Stimulated activated CD8-positive, alpha-beta memory T cell treated with anti-CD3 and anti-CD28 coated beads, Interleukin-4, amount 100 ng/mL, for 4 hours (primary cell): ENCODE data around the gene SPRY2.

ENCODE experiments used
- DNase-seq, 2 donors: peaks; one replicate each; pipeline ENCODE4 v3.0.0-alpha.2; 2020; ENCODE audit warnings: low read depth in 2 of 2, low spot score in 1 of 2

SPRY2 gene, protein sequence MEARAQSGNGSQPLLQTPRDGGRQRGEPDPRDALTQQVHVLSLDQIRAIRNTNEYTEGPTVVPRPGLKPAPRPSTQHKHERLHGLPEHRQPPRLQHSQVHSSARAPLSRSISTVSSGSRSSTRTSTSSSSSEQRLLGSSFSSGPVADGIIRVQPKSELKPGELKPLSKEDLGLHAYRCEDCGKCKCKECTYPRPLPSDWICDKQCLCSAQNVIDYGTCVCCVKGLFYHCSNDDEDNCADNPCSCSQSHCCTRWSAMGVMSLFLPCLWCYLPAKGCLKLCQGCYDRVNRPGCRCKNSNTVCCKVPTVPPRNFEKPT

DNA sequence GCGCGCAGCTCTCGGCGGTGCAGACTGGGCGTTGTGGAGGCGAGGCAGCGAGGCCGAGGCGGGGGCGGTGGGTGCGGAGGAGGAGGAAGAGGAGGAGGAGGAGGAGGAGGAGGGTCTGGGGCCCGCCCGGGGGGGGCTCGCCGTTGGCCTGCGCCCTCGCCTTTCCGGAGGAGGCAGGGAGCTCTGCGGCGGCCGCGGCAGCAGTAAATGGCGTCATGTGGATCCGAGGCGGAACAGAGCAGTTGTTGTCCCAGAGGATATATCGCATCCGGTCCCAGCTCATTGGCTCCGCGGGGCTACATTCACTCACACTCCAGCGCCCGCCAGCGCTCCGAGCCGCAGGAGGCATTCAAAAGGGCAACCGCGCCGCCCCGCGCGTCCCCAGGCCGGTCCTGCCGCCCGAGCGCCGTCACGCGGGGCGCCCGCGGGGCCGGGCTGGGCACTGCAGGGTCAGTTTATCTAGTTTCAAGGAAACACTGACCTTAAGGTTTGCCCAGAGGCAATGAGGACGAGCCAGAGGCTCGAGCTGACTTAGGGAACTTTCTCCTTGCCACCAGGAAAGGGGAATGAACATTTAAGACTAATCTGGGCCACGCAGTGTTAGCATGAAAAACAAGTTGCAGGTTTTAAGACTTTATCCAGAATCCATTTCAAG, at the start of gene SPRY2:
Gene SPRY2, minus strand, starts transcription at position 26 of the 655 bp plus-strand sequence. CDS start 3,421 bp downstream, outside the sequence.
- peak in 1 of 2 donors; percentile 17 for DNase-seq

DNA sequence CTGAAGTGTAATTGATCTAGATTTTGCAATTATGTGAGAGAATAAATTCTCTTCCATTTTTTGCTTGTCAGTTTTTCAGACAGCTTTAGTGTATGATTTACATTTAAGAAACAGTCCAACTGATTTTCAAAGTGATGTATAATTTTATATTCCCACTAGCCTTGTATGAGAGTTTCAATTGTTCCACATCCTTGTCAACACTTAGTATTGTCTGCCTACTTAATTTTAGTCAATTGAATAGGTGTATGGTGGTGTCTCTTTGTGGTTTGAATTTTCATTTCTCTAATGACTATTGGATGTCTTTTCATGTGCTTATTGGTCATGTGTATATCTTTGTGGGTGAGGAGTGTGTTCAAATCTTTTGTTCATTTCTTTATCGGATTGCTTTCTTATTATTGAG, 49.4 kb upstream of the SPRY2 start:
- no peak for DNase-seq

DNA sequence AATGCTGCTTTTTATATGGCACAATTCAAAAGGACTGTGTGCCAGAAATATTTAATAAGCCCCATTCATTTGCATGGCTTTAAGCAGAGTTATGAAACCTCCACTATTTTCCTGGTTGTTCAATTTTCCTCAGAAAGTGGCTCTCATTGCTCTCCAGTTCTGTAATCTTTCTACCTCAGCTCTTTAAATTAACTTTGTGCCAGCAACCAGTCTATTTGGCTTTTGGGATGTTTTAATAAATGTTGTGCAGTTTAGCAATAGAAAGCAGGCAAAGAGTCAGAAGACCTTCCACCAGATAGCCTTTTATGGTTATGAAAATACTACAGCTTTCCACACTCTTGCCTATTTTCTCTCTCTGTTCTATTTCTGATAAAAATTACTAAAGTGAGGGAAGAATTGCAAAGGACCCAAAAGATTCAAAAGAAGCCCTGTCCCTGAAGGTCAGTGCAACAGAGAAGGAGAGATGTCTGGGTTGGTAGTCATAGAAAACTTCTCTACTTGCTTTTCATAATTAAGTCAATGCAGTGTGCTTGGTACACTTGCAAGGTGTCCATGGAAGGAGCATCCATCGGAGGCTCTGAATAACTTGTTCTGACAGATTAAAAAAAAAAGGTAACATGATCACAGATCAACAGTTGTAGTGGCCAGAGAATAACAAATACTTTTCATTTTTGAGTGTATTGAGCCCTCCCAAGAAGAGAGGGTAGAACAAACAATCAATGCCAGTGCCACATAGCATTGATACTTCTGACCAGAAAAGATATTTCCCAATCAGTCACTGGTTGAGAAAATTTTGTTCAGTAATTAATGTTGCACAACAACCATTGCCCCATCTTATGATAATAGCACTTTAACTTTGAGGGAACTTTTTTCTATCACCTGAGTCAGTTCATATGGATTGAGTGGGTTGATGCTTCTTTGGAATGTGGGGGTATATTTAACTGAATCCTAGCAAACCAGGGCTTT, 48.4 kb upstream of the SPRY2 start:
- DNase-seq: no peak

DNA sequence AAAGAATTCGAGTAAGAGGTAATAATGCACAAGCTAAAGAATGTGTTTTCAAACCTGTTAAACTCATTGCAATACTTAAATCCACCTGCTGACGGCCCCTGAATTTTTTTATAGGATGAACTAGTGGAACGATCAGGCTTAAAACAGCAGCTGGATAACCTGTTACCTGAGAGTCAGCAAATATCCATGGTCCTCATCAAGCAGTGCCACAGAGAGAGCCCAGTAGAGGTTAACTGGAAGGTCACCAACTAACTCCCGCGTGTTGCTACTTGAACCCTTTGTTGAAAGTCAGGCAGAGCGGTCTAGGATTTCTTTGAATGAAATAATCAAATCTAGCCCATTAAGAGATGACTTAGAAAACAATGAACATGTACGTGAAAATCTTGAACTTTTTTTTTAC, 47.6 kb upstream of the SPRY2 start:
- no peak for DNase-seq

DNA sequence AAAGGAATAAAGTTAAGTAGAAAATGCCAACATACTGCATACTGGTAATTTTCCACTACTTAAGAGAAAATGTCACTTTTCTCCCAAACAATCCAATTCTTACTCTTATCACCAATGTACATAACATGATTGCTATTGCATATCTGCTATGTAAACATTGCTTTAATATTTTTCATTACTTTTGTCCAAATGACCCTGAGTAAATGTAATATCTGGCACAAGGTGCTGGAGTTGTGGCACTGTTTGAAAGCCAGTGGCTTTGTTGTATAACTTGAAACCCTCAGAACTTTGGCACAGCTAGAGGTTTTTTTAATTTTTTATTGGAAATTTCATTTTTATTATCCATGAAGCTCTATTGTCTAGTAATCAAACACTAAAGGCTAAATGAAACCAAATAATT, 45.7 kb upstream of the SPRY2 start:
- DNase-seq: no peak

DNA sequence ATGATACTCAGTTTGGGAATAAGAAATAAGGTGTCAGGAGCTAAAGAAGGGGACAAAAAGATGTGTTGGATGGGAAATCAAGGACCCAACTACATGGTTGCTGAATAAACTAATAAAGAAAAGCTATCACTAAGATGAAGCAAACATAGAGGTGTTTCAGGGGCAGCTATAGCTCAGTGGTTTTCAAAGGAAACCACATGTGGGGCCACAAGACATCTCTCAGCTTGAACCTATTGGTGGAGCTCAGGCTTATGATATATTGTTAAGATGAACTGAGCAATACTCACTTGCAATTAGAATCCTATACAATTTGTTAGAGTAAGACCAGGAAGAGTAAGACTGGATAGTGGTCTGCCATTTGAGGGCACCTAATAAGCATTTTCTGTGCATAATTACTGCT, 45.1 kb upstream of the SPRY2 start:
- DNase-seq: peak in 1 of 2 donors; percentile 5

DNA sequence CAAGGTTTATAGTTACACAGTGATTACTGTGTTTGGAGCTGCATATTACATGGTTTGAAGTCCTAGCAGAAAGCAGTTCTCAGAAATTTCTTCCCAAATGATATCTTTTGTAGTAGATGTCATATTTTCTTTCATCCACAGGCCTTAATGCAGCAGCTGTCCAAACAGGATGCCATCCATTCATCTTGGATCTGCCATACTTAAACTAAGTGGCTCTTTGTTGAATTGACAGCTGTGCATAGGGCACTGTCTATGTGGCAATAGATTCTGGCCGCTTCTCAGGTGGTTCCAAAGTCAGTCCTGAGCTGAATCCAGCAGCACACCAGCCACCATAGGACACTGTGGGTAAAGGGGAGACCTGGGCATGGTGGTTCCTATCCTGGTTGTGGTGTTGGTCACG, 41.6 kb upstream of the SPRY2 start:
- DNase-seq: no peak

DNA sequence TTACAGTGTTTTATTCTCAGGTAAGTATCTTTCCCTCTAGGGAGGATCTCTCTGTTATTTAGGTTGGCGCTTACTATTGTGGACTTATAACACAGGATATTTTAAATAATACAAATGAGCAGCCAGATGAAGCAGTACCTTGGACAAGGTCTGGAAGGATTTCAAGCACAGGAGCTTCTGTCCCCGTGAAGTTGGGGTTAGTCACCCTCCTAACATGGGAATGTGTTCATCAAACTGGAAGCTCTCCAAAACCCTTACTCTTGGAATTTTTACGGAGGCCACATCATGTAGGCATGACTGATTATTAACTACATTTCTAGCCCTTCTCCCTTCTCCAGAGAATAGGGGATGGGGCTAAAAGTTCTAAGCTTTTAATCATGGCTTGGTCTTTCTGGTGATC, 38.3 kb upstream of the SPRY2 start:
- no peak for DNase-seq

DNA sequence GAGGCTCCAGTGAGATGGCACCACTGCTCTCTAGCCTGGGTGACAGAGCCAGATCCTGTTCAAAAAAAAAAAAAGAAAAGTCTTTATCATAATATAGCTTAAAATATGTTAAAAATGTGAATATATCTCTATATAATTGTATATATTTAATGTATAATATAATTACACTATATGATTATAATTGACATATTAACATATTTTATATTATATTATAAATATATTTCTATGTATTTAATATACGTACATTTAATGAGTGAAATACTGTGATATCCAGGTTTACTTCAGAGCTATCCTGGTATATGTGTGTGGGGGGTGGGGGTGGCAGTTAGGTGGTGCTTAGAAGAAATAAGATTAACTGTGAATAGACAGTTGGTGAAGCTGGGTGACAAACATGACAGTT, 35.6 kb upstream of the SPRY2 start:
- no peak for DNase-seq

DNA sequence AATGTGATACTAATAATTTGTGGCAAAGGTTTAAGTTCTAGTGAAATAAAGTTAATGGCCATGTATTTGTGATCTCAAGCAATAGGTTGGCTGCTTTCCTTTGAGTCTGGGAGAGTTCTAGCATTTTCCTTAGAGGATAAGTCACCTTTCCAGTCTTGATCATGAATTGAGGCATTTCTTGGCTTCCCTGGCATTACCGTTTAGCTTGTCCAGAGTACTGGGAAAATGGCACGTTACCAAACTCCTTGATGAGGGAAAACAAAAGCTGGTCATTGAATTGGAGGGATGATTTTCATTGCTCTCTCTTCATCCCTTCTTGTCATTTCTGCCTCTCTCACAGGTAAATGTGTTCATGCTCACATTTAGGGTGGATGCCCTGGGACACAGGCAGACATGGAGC, 34.0 kb upstream of the SPRY2 start:
- DNase-seq: no peak

DNA sequence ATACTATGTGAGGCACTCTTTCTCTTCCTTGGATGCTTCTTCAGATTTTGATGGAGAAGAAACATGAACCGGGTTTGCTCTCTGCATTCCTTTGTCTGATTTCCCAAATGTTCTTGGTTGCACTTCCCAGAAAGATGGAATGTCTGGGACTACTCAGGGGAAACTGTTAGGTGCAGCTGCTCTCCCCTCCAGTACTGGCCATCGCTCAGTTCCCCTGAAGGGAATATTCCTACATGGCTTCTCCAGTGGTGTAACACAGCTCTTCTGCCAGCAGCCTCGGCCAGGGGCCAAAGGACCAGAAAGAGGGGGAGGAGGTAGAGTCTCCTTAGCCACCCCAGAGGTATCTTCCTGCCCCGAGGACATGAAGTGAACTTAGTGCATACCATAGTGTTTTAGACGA, 33.5 kb upstream of the SPRY2 start:
- DNase-seq: no peak

DNA sequence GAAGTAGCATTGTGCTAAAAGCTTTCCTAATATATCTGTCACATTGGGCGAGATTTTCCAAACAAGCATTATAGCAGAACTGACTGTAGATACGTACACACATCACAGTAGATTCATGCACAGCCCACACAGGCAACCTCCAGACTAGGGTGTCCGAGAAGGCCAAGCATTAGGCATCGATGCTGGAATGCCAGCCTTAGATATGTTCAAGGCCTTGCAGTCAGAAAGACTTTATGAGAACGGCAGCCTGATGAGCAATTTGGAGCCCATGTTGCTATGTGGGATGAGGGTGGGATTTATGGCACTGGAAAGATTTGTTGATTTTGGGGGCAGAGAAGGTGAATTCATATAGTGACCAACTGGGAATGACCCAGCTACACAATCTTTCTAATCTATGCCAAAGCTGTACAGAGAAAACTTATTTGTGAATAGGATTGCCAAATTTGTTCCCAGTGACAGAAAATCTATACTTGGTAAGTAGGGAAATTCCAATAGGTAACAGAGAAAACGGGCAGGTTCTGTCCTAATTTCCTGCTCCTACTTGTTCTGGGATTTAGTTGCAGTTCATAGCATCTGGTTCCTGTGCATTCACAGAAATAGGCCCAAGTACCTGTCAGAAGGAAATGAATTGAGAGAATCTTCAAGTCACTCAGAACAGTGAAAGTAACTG, 31.0 kb upstream of the SPRY2 start:
- no peak for DNase-seq

DNA sequence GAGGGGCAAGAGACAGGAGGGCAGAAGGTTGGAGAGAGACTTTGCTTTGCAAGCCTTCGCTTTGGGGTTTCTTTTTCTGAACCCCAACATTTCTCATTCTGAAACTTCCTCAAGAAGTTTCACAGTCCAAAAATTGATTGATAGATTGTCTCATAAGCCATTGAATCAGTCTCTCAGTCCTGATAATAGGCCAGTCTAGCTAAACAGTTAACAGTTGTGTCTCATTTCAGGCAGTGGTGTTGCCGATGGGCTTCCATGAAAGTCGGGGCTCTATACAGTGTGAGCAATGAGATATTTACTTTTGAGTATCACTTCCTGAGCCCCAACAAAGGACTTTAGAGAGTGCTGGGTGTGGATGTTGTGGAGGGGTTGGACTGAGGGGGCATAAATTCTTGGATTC, 26.5 kb upstream of the SPRY2 start:
- DNase-seq: no peak

DNA sequence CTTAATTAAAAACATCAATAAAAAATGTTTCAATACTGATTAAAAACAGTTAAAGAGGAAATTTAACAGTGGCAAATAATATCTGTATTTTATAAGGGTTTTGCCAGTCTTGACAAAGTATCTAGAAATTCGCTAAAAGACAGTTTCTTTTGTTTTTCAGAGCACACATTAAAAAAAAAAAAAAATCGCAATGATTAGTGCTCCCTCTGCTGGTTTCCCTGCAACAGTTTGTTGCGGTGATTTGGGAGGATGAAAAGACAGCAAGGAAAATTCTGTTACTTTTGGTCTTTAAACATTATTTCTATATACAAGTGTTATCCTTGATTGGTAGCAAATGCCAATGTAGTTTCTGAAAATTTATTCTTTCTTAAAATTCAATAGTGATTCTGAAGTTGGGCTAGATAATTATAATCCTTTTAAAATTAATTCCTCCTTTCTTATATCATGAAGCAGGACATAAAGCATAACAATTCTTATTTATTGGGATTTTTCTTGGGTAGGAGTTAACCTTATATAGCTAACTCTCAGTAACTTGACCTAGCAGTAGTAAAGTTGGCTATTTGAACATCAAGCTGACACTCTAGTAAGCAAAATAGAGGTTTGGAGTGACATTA, 23.1 kb upstream of the SPRY2 start:
- DNase-seq: no peak

DNA sequence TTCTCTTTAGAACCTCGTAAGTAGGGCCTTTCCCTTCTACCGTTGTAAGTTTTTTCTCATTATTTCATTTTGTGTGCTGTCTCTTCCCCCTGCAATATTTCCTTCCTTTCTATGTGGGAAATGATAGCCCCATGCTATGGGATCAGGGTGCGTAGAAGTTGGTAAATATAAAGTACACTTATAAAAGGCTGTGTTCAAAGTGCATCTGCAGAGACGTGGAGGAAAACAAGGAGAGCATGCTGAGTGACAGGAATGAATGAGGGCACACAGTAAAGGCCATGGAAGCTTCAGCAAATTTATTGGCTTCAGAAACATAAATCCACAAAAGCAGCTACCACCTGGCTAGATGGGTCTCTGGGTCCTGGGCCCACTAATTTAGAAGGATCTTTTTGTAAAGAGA, 21.6 kb upstream of the SPRY2 start:
- DNase-seq: no peak

DNA sequence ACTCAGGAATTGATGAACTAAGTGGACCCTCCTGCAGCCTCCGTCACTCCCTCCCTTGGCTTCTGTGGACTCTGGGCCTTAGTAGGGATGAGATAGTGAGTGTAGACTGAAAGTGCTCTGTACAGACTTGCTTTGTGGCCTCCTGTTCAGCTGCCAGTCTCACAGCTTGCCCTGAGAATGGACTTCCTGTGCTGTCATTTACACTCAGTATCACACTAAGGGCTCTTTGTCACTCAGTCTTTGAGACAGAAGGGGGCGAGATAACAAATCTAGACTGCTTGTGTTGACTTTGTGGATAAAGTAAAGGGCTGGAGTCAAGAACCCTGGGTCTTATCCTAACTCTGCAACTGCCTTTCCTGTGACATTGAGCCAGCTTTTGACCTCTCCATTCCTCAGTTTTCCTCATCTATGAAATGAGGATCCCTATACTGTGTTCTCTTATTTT, 21.0 kb upstream of the SPRY2 start:
- DNase-seq: no peak

DNA sequence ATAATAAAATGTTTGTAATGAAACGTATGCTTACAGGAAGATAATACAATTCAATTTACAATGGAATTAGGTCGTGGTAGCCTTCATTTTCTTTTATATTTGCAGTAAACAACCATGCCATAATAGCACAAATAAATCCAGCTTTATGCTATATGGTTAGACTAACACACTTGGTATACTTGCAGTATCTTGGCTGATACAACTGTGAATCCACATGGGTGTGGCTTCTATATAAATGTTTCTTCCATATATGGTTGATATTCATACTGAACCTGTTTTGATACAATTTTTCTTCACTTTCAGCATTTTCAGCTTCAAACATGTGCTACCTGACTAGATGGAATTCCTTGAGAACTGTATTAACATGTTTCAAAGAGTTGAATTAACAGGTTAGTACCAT, 20.4 kb upstream of the SPRY2 start:
- no peak for DNase-seq

DNA sequence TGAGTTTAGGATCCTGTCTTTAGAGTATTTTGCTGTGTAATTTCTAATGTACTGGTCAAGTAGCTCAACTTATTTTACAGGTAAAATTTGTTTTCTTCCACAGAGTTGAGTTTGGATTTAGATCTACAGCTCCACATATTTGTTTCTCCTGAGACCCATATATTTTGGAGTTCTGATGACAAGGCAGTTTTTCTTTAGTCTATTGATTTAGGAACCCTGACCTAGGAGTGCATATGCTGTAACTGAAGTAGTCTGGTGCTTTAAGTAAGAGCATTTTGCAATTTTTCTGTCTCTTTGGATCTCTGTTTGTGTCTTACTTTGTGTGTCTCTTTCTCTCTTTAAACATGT, 19.5 kb upstream of the SPRY2 start:
- DNase-seq: no peak

DNA sequence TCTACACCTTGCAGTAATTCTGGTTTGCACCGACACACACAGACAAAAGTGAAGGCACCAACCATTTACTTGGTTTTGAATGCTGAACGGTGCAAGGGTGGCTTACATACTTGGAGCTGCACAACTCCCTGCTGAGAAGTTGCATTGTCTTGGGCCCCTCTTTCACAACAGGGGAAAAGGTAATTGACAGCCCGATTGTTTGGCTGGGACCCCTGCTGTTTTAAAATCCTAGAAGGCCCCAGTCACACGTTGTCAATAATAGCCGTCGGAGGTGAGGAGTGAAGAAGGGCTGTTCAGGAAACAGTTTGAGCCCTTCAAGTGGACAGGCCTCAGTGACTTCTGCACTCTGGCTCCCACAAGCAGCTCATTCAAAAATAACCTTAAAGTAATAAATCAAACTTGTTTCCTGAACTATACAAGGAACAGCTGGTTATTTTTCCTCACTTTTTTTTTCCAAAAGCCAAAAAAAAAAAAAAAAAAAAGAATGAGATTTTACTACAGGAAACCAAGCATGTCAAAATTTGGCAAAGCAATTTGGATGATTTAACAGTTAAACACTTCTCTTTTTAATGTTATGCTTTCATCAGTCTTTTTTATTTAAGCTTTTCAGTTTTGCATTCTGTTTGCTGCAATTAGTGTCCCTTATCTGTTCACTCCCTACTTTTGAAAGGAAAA, 19.0 kb upstream of the SPRY2 start:
- no peak for DNase-seq

DNA sequence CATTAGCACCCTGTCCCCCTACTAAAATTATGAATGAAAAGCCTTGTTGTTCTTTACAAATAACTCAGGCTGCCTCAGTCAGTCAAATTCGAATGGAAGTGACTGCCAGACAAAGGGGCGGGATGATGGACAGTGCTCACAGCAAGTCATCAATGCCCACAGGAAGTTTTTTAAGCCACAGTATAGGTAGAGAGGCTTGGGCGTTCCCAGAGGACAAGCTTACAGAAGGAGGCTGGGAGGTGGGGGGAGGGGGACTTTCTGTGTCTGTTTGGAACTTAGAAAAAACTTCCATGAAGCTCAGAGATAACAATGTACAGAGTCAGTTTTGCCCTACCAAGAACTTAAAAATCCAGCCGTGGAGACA, 18.5 kb upstream of the SPRY2 start:
- no peak for DNase-seq
